GM19395 (cell line): Measurements from ENCODE around the gene PDE3B.
"Not testable (repeated sequence)": the region's sequence is repeated elsewhere in the genome, so short reads cannot be mapped to it uniquely, and the experiment has no call there.

Source experiments
- ATAC-seq: cut with Tn5 transposase; IDR thresholded peaks from one replicate; pipeline ENCODE4 v1.9.1; 2021; ENCODE audit warnings: mild to moderate bottlenecking, moderate library complexity; ENCODE audit not compliant: unreplicated experiment

The PDE3B gene

GRCh38 chr11:14793546-14793945 is 149.9 kb downstream of the PDE3B start:
- ATAC-seq = no peak

- ATAC-seq = not testable (repeated sequence)
Measured at GRCh38 chr11:14796028-14796427, 152.4 kb downstream of the PDE3B start.

- ATAC-seq = no peak
Measured at GRCh38 chr11:14803846-14804245, 160.2 kb downstream of the PDE3B start.

- ATAC-seq = no peak
Measured at GRCh38 chr11:14809466-14809865, 165.9 kb downstream of the PDE3B start.

- no peak for ATAC-seq
Measured at GRCh38 chr11:14812757-14813156, 169.2 kb downstream of the PDE3B start.

- ATAC-seq = no peak
Measured at GRCh38 chr11:14813516-14813915, 169.9 kb downstream of the PDE3B start.

GRCh38 chr11:14818779-14819178 is 175.2 kb downstream of the PDE3B start:
- ATAC-seq = no peak

GRCh38 chr11:14819596-14819995 is 176.0 kb downstream of the PDE3B start:
- ATAC-seq = no peak

GRCh38 chr11:14821031-14821430 is 177.4 kb downstream of the PDE3B start:
- no peak for ATAC-seq

GRCh38 chr11:14826600-14826999 is 183.0 kb downstream of the PDE3B start:
- no peak for ATAC-seq

- ATAC-seq = no peak
Measured at GRCh38 chr11:14835496-14836492, 192.2 kb downstream of the PDE3B start.

GRCh38 chr11:14842002-14842401 is 198.4 kb downstream of the PDE3B start:
- no peak for ATAC-seq

- ATAC-seq = no peak
Measured at GRCh38 chr11:14852571-14853177, 209.1 kb downstream of the PDE3B start.

GRCh38 chr11:14854057-14854456 is 210.5 kb downstream of the PDE3B start:
- ATAC-seq = no peak

- ATAC-seq = no peak
Measured at GRCh38 chr11:14855890-14856289, 212.3 kb downstream of the PDE3B start.

- ATAC-seq = no peak
Measured at GRCh38 chr11:14857621-14858020, 214.0 kb downstream of the PDE3B start.

- ATAC-seq = no peak
Measured at GRCh38 chr11:14858404-14858803, 214.8 kb downstream of the PDE3B start.

GRCh38 chr11:14860511-14860910 is 216.9 kb downstream of the PDE3B start:
- ATAC-seq = no peak

- ATAC-seq = no peak
Measured at GRCh38 chr11:14861680-14862079, 218.1 kb downstream of the PDE3B start.

GRCh38 chr11:14863775-14864174 is 220.2 kb downstream of the PDE3B start:
- ATAC-seq = not testable (repeated sequence)

- no peak for ATAC-seq
Measured at GRCh38 chr11:14872032-14872431, 228.4 kb downstream of the PDE3B start.

GRCh38 chr11:14873632-14874031 is 230.0 kb downstream of the PDE3B start:
- ATAC-seq = no peak
